ENCODE results near the gene MCL1. TPM values are rescaled to one million over a fixed set of nuclear protein-coding genes. Genes with fewer than 3 reads are reported as not detected.
A peak's percentile ranks its signal among the peaks of the same experiment; 100 is the strongest.

Gene MCL1
- total and polyA plus RNA-seq, 10 of the 15 experiments (the other 5 are each of a cell fraction or from before 2014, with no cell fraction given), result 18.1 to 148 (median 86.4) TPM

DNA sequence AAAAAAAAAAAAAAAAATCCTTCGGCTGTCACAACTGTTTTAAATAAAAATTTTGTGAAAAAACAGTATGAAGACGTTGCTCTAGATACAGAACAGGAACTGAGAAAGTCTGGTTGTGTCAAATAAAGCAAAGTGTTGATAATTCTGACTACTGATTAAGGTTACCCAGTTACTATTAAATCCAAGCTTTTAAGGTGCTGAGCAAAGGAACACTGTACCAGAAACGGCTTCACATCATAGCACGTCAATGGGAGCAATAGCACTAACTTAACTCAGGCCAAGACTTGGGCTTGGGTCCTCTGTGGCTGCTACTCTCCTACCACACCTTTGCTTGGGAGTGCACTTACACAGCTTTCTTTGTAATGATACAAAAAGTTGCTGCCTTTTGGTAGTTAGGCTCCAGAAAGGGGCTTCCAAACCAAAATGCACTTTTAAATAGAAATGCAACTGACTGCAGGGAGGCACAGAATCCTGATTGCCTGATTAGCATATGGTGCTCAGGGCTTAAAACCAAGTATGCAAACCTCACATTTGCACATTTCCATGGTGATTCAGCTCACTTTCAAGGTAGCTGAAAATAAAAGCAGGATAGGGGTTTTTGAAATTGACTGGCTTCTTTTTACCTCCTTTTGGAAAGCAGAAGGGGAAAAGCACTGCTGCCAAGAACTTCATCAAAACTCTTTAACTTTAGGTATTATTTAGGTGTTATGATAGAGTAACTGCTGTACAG, 6.3 kb downstream of the MCL1 start (continued):
- no peak; the same call in none of the 3 replicates for TF ChIP-seq POU2F2 (IDR thresholded peaks at IDR 0.05; ENCODE audit: borderline replicate concordance, low read depth, low read length)
- TF ChIP-seq E4F1 (IDR thresholded peaks at IDR 0.05; ENCODE audit: borderline replicate concordance, partially characterized antibody), result no peak
- no peak for TF ChIP-seq RELA (IDR thresholded peaks at IDR 0.05; ENCODE audit: borderline replicate concordance, partially characterized antibody)
- TF ChIP-seq, protein P1, sequence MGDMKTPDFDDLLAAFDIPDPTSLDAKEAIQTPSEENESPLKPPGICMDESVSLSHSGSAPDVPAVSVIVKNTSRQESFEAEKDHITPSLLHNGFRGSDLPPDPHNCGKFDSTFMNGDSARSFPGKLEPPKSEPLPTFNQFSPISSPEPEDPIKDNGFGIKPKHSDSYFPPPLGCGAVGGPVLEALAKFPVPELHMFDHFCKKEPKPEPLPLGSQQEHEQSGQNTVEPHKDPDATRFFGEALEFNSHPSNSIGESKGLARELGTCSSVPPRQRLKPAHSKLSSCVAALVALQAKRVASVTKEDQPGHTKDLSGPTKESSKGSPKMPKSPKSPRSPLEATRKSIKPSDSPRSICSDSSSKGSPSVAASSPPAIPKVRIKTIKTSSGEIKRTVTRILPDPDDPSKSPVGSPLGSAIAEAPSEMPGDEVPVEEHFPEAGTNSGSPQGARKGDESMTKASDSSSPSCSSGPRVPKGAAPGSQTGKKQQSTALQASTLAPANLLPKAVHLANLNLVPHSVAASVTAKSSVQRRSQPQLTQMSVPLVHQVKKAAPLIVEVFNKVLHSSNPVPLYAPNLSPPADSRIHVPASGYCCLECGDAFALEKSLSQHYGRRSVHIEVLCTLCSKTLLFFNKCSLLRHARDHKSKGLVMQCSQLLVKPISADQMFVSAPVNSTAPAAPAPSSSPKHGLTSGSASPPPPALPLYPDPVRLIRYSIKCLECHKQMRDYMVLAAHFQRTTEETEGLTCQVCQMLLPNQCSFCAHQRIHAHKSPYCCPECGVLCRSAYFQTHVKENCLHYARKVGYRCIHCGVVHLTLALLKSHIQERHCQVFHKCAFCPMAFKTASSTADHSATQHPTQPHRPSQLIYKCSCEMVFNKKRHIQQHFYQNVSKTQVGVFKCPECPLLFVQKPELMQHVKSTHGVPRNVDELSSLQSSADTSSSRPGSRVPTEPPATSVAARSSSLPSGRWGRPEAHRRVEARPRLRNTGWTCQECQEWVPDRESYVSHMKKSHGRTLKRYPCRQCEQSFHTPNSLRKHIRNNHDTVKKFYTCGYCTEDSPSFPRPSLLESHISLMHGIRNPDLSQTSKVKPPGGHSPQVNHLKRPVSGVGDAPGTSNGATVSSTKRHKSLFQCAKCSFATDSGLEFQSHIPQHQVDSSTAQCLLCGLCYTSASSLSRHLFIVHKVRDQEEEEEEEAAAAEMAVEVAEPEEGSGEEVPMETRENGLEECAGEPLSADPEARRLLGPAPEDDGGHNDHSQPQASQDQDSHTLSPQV (IDR thresholded peaks at IDR 0.05), result no peak
- no peak for TF ChIP-seq NFYB (IDR thresholded peaks at IDR 0.05; ENCODE audit: insufficient read depth, low read depth, low read length)
- no peak for TF ChIP-seq PBX3 (IDR thresholded peaks at IDR 0.05; ENCODE audit: insufficient replicate concordance, low read depth, low read length)
- TF ChIP-seq SUZ12 (IDR thresholded peaks at IDR 0.05; ENCODE audit: unreplicated experiment), result no peak
- no peak for TF ChIP-seq MYC (IDR thresholded peaks at IDR 0.05; ENCODE audit: insufficient read depth, insufficient read length, insufficient replicate concordance, low read length, severe bottlenecking)
- TF ChIP-seq CBFB (IDR thresholded peaks at IDR 0.05; ENCODE audit: low read depth), result no peak
- TF ChIP-seq ZNF217 (IDR thresholded peaks at IDR 0.05), result no peak
- TF ChIP-seq BCL11A (IDR thresholded peaks at IDR 0.05; ENCODE audit: low read depth, low read length), result no peak
- TF ChIP-seq ZSCAN29 (IDR thresholded peaks at IDR 0.05), result no peak
- no peak for TF ChIP-seq NBN (IDR thresholded peaks at IDR 0.05)
- TF ChIP-seq SPI1 (IDR thresholded peaks at IDR 0.05; ENCODE audit: borderline replicate concordance, insufficient read depth, low read depth, low read length), result peak; percentile 87
- no peak for TF ChIP-seq MXI1 (IDR thresholded peaks at IDR 0.05; ENCODE audit: low read depth, low read length)
- TF ChIP-seq TAF1 (IDR thresholded peaks at IDR 0.05; ENCODE audit: borderline replicate concordance, low read depth, low read length), result no peak
- TF ChIP-seq ZBTB33 (IDR thresholded peaks at IDR 0.05), result no peak
- no peak for TF ChIP-seq KAT2A (conservative IDR thresholded peaks at IDR 0.05; ENCODE audit: control insufficient read depth, low read depth, low read length)
- 0 out of 2 replicates have a peak, but pooled peaks have one; percentile 17 for TF ChIP-seq ZBED1 (IDR thresholded peaks at IDR 0.05; ENCODE audit: borderline replicate concordance)
- TF ChIP-seq CREM (IDR thresholded peaks at IDR 0.05; ENCODE audit: low read depth), result no peak
